GM12874 (cell line): ENCODE data around the gene SNX9.

Source experiments
- CTCF ChIP-seq: IDR thresholded peaks from 2 replicates; pipeline ENCODE4 v1.5.1; 2011; ENCODE audit warnings: low read depth, mild to moderate bottlenecking, control low read depth, low read length, moderate library complexity; ENCODE audit not compliant: insufficient read depth

The SNX9 gene

GRCh38 chr6:157785636-157786035 is 37.4 kb upstream of the SNX9 start:
- no peak for TF ChIP-seq CTCF

DNA sequence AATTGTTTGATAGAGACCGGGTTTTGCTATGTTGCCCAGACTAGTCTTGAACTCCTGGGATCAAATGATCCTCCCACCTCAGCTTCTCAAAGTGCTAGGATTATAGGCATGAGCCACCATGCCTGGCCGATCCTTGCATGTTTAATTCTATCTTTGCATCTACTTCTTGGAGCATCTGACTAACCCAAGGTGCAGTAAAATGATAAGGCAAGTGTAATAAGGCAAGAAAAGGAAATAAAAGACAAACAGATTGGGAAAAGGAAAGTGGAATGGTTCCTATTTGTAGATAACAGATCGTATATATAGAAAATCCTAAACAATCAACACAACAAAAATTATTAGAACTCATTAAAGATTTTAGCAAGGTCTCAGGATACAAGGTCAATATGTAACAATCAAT is 36.8 kb upstream of the SNX9 start:
- TF ChIP-seq CTCF, result no peak

DNA sequence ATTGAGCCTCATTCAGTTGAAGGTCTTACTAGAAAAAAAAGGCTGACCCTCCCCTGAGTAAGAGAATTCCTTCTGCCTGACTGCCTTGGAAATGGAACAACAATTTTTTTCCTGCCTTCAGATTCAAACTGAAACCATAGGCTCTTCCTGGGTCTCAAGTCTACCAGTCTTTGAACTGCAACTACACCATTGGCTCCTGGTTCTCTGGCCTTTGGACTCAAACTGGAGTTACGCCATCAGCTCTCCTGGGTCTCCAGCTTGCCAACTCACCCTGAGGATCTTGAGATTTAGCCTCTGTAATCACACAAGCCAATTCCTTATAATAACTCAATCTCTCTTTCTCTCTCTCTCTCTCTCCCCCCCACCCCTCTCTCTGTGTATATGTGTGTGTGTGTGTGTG is 36.0 kb upstream of the SNX9 start:
- TF ChIP-seq CTCF, result no peak

DNA sequence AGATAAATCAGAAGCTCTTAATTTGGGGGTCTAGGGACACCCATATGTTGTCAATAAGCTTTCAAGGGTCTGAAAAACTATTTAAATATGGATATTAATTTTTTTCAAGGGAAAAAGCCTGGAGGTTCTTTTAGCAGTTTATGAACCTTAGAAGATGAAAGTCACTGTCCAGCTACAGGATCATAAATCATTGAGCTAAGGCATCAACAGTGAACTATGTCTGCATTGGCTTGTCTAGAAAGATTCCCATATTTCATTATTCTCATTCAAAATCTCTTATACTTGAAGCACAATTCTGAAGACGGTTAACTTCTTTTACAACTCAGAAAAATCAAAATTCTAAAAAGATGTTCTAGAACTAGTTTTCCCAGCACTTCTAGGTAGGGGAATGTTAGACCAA is 34.9 kb upstream of the SNX9 start:
- no peak for TF ChIP-seq CTCF

DNA sequence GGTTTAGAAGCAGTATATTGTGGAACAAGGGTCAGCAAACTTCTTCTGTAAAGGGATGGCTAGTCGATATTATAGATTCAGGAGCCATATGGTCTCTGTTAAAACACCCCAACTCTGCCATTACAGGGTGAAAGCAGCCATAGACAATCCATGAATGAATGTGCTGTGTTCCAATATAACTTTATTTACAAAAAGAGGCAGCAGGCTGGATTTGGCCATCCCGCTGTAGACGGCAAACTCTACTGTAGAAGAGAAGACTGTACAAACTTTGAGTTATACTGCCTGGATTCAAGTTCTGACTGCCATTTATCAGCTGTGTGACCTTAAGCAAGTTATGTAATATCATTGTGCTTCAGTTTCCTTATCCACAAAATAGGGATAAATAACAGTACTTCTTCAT is 33.7 kb upstream of the SNX9 start:
- no peak for TF ChIP-seq CTCF

DNA sequence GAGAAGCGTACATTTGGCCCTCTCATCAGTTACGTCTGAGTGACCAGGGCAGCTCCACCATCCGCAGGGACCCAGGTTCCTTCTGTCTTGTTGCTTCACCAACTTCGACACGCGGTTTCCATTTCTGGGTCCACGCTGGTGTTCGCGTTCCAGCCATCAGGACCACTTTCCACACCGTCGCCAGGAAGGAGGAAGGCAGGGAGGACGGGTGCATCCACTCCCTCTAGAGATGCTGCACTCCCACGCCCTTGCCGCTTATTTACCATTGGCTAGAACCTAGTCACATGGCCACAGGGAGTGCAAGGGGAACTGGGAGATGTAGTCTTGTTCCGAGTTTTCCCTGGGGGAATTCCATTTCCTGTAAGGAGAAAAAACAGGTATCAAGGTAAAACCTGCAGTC is 33.2 kb upstream of the SNX9 start:
- TF ChIP-seq CTCF, result no peak

- no peak for TF ChIP-seq CTCF
Measured at GRCh38 chr6:157790548-157791160, 32.4 kb upstream of the SNX9 start.
